ENCODE measurements around the gene BID. TPM values are rescaled to one million over a fixed set of nuclear protein-coding genes. Genes with fewer than 3 reads are reported as not detected.

BID gene
- total and polyA plus RNA-seq, 12 donors, result 3.8 to 26.6 (median 10.6) TPM

DNA sequence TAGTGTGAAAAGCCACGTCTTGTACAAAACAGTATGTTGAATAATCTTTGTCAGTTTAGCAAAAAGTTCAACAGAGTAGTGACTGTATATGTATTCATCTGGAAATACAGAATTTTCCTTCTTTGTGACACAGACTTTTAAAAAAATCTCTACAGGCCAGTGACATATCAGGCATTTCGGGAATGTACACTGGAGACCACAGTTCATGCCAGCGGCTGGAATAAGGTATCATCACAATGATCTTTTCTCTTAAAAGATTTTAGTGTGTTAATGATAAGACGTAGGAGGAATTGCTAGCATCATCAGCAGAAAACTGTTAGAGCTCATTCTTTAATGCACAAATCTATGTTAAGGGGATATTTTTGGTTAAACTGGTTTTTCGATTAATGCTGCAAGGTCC lies 78.3 kb downstream of the BID start:
- Histone ChIP-seq H3K9me3 (replicated peaks in 1 of 3) (no peaks in the 10 kb centered on the region), H3K36me3 (replicated peaks in 1 of 2) (peaks cover 0 to 4% of the 10 kb centered on the region in 2 donors), H3K27me3 (no peaks in the 10 kb centered on the region), H3K4me3 (no peak overlapping the region), H3K4me1 (replicated peaks in 1 of 2) (no peaks in the 10 kb centered on the region), H3K27ac (no peak overlapping the region)
- DNase-seq, result no peak
- TF ChIP-seq, protein P1, sequence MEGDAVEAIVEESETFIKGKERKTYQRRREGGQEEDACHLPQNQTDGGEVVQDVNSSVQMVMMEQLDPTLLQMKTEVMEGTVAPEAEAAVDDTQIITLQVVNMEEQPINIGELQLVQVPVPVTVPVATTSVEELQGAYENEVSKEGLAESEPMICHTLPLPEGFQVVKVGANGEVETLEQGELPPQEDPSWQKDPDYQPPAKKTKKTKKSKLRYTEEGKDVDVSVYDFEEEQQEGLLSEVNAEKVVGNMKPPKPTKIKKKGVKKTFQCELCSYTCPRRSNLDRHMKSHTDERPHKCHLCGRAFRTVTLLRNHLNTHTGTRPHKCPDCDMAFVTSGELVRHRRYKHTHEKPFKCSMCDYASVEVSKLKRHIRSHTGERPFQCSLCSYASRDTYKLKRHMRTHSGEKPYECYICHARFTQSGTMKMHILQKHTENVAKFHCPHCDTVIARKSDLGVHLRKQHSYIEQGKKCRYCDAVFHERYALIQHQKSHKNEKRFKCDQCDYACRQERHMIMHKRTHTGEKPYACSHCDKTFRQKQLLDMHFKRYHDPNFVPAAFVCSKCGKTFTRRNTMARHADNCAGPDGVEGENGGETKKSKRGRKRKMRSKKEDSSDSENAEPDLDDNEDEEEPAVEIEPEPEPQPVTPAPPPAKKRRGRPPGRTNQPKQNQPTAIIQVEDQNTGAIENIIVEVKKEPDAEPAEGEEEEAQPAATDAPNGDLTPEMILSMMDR (IDR thresholded peaks at IDR 0.05), result no peak
- no peak for TF ChIP-seq POLR2A (IDR thresholded peaks at IDR 0.05)
- 91 to 96% (median 94%) methylated on average over 5 of the region's 5 CpGs for whole genome bisulfite sequencing, 4 donors
- intact Hi-C loops (cut with DNase I), result loop anchor here in 1 of 2 donors (10.0 kb wide), 1 partner anchor 51 kb away; no protein-coding TSS in a partner anchor

DNA sequence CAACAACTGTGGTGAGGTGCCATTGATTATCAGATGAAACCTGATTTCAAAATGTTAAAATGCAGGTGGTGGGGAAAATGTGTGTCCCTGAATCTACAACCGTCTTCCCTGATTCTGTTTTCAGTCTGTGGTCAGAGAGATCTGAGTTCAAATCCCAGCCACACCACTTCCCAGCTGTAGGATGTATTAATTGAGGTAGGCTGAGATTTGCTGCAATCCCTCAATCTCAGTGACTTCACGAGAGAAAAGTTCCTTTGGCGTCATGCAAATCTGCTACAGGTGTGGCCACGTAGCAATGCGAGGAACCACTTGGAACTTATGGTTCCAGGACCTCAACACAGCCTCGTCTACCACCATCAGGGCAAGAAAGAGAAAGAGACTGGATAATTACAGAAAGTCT lies 79.5 kb downstream of the BID start:
- 89 to 99% (median 94%) methylated on average over 3 to 6 of the region's 6 CpGs for WGBS, 4 donors
- Histone ChIP-seq H3K27me3 (no peaks in the 10 kb centered on the region), H3K4me1 (replicated peaks in 1 of 2) (no peaks in the 10 kb centered on the region), H3K36me3 (replicated peaks in 1 of 2) (peaks cover 0 to 4% of the 10 kb centered on the region in 2 donors), H3K4me3 (no peak overlapping the region), H3K9me3 (replicated peaks in 1 of 3) (no peaks in the 10 kb centered on the region), H3K27ac (no peak overlapping the region)
- DNase-seq, result no peak
- TF ChIP-seq, protein P1 (IDR thresholded peaks at IDR 0.05), result no peak
- TF ChIP-seq POLR2A (IDR thresholded peaks at IDR 0.05), result no peak
- intact Hi-C loops (cut with DNase I), result loop anchor here in 1 of 2 donors (10.0 kb wide), 1 partner anchor 50 kb away; no protein-coding TSS in a partner anchor

DNA sequence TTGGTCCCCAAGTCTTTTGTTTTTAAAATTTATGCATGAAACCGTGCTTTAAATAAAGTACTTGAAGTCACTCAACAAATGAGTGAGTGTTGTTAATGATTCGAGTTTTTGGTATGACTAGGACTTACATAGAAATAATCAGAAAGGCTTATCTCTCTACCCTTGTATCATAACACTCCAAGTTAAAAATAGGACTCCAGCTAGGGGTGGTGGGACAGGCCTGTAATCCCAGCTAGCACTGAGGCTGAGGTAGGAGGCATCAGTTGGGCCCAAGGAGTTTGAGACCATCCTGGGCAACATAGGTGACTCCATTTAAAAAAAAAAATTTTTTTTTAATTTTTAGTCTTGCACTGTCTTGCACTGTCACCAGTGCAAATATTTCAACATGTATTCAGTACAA lies 80.1 kb downstream of the BID start:
- DNase-seq, result no peak
- Histone ChIP-seq H3K4me3 (no peak overlapping the region), H3K27ac (no peak overlapping the region), H3K9me3 (replicated peaks in 1 of 3) (no peaks in the 10 kb centered on the region), H3K27me3 (no peaks in the 10 kb centered on the region), H3K4me1 (replicated peaks in 1 of 2) (no peaks in the 10 kb centered on the region), H3K36me3 (replicated peaks in 1 of 2) (peaks cover 0 to 4% of the 10 kb centered on the region in 2 donors)
- TF ChIP-seq POLR2A (IDR thresholded peaks at IDR 0.05), result no peak
- TF ChIP-seq, protein P1 (IDR thresholded peaks at IDR 0.05), result no peak
- WGBS, 4 donors, result 77 to 87% (median 84%) methylated on average over 2 of the region's 2 CpGs
- intact Hi-C loops (cut with DNase I), result loop anchor here in 1 of 2 donors (10.0 kb wide), 1 partner anchor 49 kb away; no protein-coding TSS in a partner anchor

DNA sequence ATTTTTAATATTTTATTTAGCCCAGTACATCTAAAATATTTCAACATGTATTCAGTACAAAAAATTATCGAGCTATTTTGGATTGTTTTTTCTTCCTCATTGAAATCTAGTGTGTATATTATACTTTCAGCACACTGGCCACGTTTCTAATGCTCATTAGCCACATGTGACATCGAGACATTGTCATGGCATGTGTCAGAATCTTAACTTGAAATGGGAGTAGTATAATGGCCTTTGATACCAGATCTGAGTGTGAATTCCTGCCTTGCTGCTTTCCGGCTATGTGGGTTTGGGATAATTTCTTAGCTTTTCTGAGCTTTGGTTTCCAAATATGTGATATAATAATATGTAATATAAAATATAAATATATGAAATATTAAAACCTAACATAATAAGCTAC lies 81.4 kb downstream of the BID start:
- WGBS, 4 donors, result 89 to 96% (median 92%) methylated on average over 4 of the region's 4 CpGs
- Histone ChIP-seq H3K36me3 (replicated peaks in 1 of 2) (peaks cover 0 to 4% of the 10 kb centered on the region in 2 donors), H3K4me1 (replicated peaks in 1 of 2) (no peaks in the 10 kb centered on the region), H3K4me3 (no peak overlapping the region), H3K27ac (no peak overlapping the region), H3K27me3 (no peaks in the 10 kb centered on the region), H3K9me3 (replicated peaks in 1 of 3) (no peaks in the 10 kb centered on the region)
- DNase-seq, result no peak
- no peak for TF ChIP-seq POLR2A (IDR thresholded peaks at IDR 0.05)
- TF ChIP-seq, protein P1 (IDR thresholded peaks at IDR 0.05), result no peak
- intact Hi-C loops (cut with DNase I), result loop anchor here in 1 of 2 donors (10.0 kb wide), 1 partner anchor 48 kb away; no protein-coding TSS in a partner anchor

All from adrenal gland (tissue), 12 donors.